ENCODE results near the gene ADGRG7.
"Not testable (repeated sequence)": the region's sequence is repeated elsewhere in the genome, so short reads cannot be mapped to it uniquely, and the experiment has no call there.

Gene ADGRG7

GRCh38 chr3:100609305-100609704 lies at the start of gene ADGRG7:
TSS of gene ADGRG7 (plus strand) at chr3:100609601. CDS start at chr3:100609857, 256 bp downstream.
- no peak for DNase-seq (ENCODE audit: extremely low read depth in 1 of 2, low read depth in 1 of 2)

GRCh38 chr3:100560426-100560825 lies 49.0 kb upstream of the ADGRG7 start:
- no peak for DNase-seq (ENCODE audit: extremely low read depth in 1 of 2, low read depth in 1 of 2)

GRCh38 chr3:100561459-100562158 lies 47.8 kb upstream of the ADGRG7 start:
- DNase-seq (ENCODE audit: extremely low read depth in 1 of 2, low read depth in 1 of 2): no peak

- no peak for DNase-seq (ENCODE audit: extremely low read depth in 1 of 2, low read depth in 1 of 2)
These were observed 47.1 kb upstream of the ADGRG7 start for GRCh38 chr3:100562224-100562857.

- no peak for DNase-seq (ENCODE audit: extremely low read depth in 1 of 2, low read depth in 1 of 2)
These were observed 46.2 kb upstream of the ADGRG7 start for GRCh38 chr3:100563228-100563627.

GRCh38 chr3:100563652-100564211 lies 45.7 kb upstream of the ADGRG7 start:
- DNase-seq (ENCODE audit: extremely low read depth in 1 of 2, low read depth in 1 of 2): no peak

- no peak for DNase-seq (ENCODE audit: extremely low read depth in 1 of 2, low read depth in 1 of 2)
These were observed 38.6 kb upstream of the ADGRG7 start for GRCh38 chr3:100570811-100571210.

- no peak for DNase-seq (ENCODE audit: extremely low read depth in 1 of 2, low read depth in 1 of 2)
These were observed 34.9 kb upstream of the ADGRG7 start for GRCh38 chr3:100574536-100574935.

GRCh38 chr3:100575704-100576103 lies 33.7 kb upstream of the ADGRG7 start:
- DNase-seq (ENCODE audit: extremely low read depth in 1 of 2, low read depth in 1 of 2): no peak

GRCh38 chr3:100577382-100578008 lies 31.9 kb upstream of the ADGRG7 start:
- no peak for DNase-seq (ENCODE audit: extremely low read depth in 1 of 2, low read depth in 1 of 2)

- no peak for DNase-seq (ENCODE audit: extremely low read depth in 1 of 2, low read depth in 1 of 2)
These were observed 30.8 kb upstream of the ADGRG7 start for GRCh38 chr3:100578646-100579045.

- no peak for DNase-seq (ENCODE audit: extremely low read depth in 1 of 2, low read depth in 1 of 2)
These were observed 29.3 kb upstream of the ADGRG7 start for GRCh38 chr3:100580147-100580546.

GRCh38 chr3:100581650-100582049 lies 27.8 kb upstream of the ADGRG7 start:
- no peak for DNase-seq (ENCODE audit: extremely low read depth in 1 of 2, low read depth in 1 of 2)

GRCh38 chr3:100582157-100582556 lies 27.2 kb upstream of the ADGRG7 start:
- DNase-seq (ENCODE audit: extremely low read depth in 1 of 2, low read depth in 1 of 2): not testable (repeated sequence)

- DNase-seq (ENCODE audit: extremely low read depth in 1 of 2, low read depth in 1 of 2): no peak
These were observed 25.2 kb upstream of the ADGRG7 start for GRCh38 chr3:100584101-100584660.

GRCh38 chr3:100586832-100587231 lies 22.6 kb upstream of the ADGRG7 start:
- DNase-seq (ENCODE audit: extremely low read depth in 1 of 2, low read depth in 1 of 2): no peak

- DNase-seq (ENCODE audit: extremely low read depth in 1 of 2, low read depth in 1 of 2): no peak
These were observed 21.1 kb upstream of the ADGRG7 start for GRCh38 chr3:100588251-100588650.

GRCh38 chr3:100590114-100590839 lies 19.1 kb upstream of the ADGRG7 start:
- DNase-seq (ENCODE audit: extremely low read depth in 1 of 2, low read depth in 1 of 2): peak in 1 of 2 donors; percentile 25

- no peak for DNase-seq (ENCODE audit: extremely low read depth in 1 of 2, low read depth in 1 of 2)
These were observed 18.6 kb upstream of the ADGRG7 start for GRCh38 chr3:100590840-100591147.

GRCh38 chr3:100591411-100591810 lies 18.0 kb upstream of the ADGRG7 start:
- no peak for DNase-seq (ENCODE audit: extremely low read depth in 1 of 2, low read depth in 1 of 2)

All from activated CD8-positive, alpha-beta memory T cell treated with anti-CD3 and anti-CD28 coated beads for 1 hour (primary cell).